ENCODE measurements around the gene MAB21L3.

- TF ChIP-seq CTCF (IDR thresholded peaks at IDR 0.05) (no peak), POLR2A (IDR thresholded peaks at IDR 0.05) (no peak)
Measured at GRCh38 chr1:116115476-116116439, 4.6 kb downstream of the MAB21L3 start.

Measured in adrenal gland (tissue), 5 donors.